Measurements from ENCODE around the gene DPYD.

DPYD gene

DNA sequence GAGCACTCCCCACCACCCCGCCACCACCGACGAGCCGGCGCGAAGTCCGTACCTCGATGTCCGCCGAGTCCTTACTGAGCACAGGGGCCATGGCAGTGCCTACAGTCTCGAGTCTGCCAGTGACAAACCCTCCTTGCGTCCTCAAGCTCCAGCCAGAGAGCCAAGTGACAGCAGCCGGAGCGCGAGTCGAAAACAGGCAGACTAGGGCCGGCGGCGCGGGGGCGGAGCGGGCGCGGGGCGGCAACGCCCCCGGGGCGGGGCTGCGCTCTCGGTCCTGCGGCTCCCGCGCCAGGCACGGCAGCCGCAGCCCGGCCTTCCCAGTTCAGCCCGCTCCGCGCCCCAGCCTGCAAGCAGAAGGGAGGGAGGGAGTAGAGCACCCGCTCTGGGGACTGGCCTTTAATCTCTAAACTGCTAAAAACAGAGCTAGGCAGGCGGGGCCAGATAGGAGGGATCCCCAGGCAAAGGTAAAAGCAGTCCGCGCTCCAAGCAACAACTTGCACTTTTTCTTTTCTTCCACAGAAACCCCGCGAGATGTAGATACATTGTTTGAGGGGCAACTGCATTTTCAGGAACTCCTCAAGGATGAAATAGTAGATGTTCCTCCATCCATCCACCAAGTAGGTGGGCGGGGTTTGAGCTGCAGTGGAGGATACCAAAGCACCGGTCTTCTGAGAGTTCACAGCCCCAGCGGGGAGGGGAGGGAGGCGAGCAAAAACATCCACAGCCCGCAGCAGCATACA lies at the start of gene DPYD:
DPYD (minus strand) TSS at position 203 of the 740 bp plus-strand sequence; CDS start at position 91, 112 bp downstream.
- peak; percentile 82 to 88 for DNase-seq

DNA sequence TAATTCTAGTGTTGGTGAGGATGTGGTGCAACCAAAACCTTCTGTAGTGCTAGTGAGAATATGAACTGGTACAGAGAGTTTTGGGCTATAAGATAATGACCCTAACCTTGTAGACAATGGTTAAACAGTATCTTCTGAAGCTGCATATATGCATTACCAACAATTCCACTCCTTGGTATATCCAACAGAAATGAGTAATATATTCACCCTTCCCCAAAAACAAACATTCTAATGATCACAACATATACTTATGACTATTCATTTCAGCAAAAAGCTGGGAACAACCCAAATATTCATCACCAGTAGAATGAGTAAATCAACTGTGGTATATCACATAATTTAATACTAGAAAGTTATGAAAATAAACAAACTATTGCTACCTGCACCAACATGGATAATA lies 39.6 kb upstream of the DPYD start:
- no peak for DNase-seq

DNA sequence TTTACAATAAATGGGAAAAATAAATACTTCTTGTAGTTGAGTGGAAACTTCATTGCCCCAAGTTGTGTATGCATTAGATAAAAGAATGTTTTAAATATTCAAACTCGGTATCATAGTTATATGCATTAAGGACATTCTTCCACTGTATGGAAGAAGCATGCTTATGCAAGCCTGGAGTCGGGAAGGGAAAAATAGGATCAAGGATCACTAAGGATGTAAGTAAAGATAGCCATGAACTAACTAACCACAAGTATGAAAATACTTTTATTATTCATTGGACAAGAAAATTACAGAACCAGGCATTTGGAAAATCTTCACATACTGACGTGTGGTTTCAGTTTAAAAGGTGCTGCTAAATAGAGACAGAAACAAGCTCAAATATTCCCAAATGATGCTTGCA lies 26.9 kb upstream of the DPYD start:
- no peak for DNase-seq

DNA sequence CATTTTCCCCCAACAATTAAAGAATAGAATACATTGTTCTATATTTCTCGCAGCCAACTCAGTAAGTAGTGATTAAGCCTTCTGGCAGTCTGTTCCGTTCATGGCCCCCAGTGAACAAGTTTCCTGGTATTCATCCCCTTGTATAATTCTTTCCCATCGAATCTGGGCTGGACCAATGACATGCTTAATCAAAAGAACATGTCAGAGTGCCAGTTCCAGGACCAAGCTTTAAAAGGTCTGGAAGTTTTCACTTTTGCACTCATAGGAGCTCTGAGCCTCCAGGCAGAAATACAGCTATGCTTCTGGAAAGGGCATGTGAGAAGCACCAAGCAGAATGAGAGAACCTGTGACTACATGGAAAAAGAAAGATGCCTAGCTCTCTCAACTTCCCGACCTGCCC lies 22.5 kb upstream of the DPYD start:
- DNase-seq = no peak

GRCh38 chr1:97942161-97943123 lies 21.6 kb upstream of the DPYD start:
- no peak for DNase-seq

DNA sequence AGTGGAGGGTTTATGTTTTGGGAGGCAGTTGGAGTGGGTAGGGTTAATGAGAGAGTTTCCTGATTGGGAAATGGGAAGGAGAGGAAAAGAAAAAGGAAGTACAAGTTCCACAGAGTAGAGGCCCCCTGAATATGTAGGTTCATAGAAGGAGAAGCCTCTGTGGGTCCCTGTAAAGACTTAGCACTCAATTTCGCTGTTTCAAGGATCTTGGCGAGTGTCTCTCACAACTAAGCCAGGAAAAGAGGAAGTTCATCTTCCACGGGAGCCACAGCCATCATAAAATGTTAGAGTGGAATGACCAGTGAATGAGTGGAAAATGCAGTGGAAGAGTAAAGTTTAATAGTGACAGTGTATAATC lies 17.4 kb upstream of the DPYD start:
- DNase-seq = peak; percentile 49 to 58

GRCh38 chr1:97936976-97937375 lies 16.1 kb upstream of the DPYD start:
- no peak for DNase-seq

- no peak for DNase-seq
These were observed 13.7 kb upstream of the DPYD start for GRCh38 chr1:97934491-97934890.

GRCh38 chr1:97929874-97930851 lies 9.3 kb upstream of the DPYD start:
- no peak for DNase-seq

DNA sequence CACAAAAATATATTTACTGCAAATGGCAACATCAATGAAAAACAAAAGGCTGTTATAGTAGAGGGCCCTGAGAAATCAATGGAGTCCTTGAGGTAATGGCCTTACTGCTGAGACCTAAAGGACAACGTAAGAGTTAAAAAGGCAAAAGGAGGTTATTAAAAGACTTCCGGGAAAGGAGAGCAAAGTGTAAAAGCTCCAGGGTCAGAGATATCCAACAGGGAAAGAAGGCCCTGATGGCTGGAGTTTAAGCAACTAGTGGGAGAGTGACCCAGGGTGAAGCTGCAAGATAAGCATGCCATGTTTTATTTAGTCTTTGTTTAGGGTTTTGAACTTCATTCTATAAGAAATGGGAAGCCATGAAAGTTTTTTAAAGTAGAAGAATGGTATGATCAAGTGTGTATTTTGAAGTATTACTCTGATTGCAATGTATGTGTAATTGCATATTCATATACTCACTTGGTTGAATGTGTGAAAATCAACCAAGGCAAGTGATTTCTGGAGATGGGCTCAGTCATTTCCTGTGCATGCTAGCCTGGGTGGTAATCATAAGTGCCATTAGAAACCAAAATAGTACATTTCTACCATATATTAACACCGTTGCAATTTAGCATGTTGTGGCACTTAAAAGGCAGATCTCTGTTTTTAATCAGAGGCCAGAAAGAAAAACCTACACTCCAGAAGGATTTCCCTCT lies 5.3 kb upstream of the DPYD start:
- no peak for DNase-seq

- DNase-seq = no peak
These were observed 4.3 kb upstream of the DPYD start for GRCh38 chr1:97925151-97925550.

- no peak for DNase-seq
These were observed 3.0 kb upstream of the DPYD start for GRCh38 chr1:97923811-97924210.

DNA sequence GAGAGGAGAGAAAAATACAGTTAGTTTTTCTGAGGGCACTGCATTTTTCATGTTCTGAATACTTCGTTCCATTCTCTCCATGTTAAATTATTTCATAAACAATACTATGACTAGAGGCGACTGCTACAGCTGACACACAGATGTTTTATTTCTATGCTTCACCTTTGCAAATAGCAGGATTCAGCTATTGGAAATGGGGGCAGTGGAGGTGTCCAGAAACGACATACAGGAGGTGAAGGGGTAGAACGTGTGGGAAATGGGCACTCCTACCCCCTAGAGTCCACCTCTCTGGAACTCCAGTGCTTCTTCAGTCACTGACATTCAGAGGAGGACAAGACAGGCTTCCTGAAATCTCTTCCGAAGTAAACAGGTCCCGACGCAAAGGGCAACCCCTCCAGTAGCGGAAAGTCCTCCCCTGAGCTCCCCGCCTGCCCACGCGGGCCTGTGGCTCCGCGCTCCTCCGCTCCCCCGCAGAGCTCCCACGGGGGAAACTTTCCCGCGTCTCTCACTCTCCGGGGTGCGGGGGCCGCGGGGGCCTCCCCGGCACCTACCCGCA lies 480 bp downstream of the DPYD start:
- DNase-seq = no peak

DNA sequence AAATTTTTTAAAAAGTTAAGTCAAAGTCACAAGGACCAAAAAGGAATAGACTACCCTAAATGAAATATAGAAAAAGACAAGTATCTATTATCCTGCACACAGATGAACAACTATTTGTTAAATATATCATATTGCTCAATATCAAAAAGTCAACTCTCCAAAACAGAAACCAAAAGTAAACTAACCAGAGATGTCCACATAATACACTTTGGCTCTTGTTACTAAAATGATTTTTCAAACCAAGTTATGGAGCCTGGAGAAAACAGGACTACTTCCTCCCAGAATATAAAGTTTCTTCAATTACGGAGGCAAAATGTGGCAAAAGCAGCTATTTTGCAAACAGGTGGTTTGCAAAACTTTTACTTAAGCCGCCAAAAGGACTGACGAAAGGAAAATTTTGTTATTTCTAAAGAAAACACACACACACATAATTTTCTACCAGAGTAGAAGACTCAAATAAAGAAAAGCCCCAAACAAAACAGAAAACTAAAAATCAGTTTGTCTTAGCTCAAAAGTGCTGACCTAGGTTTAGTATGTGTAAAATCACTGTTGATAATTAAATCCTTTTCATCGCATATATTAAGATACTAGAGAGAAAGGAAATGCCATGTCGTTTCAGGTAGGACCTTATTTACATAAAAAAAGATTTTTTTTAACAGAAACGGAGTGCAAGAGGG lies 1.1 kb downstream of the DPYD start:
- DNase-seq = peak in 1 of 2 experiments; percentile 6

DNA sequence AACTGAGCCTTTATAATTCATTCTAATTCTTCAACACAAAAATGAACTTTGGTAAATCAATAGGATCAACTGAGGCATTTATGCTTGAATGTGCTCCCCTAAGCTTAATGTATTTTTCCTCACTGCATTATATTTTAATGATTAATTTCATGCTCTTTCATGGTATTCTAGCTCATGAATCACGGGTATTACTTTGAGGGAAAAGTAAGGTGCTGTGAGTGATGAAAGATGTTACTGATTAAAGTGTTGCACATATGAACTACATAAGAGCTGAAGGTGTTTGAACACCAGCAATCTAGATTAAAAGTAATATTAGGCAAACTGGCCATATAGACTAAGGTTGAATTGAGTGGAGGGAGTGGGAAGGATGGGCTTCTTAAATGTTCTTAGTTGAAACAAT lies 1.9 kb downstream of the DPYD start:
- DNase-seq = no peak

DNA sequence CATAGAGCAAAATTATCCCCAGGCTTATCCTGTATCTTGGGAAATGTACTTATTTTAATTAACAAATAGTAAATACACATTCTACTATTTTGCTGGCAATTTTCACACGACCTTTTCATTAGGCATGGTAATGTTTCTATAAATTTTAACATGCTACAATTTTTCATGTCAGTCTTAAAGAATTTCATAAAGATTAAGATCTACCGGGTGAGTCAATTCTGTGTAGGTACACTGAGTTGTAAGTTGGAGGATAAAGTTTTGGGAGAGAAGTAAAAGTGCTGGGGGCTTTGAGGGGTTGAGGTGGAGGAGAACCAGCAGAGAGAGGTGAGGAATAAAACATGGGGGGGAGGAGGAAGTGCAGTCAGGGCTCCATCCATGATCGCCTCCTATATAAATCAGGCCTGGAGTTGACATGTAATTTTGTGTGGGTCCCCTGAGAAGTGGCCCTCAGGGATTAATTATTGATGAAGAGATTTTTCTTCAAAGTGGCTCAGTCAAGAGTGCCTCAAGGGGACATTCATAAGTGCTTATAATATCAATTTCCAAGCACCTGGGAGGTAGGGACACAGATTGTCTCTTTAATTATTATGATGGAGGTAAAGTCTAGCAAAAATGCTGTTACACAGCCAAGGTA lies 7.2 kb downstream of the DPYD start:
- DNase-seq = no peak

DNA sequence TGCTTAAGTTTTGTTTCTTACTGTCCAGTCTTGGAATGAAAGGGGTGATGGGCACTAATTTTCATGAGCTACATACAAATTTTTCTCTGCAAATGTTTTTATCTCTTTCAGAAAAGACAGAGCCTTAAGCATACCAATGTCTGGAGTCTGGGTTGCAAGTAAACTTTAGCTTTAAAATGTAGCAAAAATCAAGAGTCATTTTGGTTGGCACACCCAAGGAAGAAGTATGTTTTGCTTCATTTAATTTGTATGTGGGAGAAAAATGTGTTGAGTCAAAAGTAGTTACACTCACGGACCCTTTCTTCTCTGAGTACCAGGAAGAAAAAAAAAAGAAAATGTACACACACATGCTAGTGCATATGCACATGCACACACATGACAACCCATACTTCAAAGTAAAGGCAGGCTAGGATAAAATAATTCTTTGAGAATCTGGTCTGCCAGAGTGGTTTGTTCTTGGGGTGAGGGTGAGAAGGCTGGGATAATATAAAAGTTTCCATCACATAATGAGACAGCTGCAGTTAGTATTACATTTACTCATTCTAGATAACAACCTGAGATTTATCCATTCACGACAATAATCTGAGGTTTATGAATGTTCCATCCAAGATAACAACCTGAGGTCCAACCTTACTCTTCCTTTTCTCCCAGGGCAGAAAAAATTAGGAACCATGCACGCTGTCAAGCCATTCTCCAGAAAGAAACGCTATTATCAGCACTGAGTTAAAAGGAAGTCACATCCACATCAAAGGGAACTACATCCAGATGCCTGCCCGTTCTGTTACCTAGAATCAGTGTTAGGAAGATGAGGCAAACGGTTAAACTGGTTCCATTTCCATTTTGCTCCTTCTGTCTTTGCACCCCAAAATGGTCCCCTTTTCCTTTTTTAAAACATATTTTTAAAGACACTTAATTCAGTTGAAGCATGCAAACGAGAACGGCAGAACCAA lies 9.3 kb downstream of the DPYD start:
- no peak for DNase-seq

DNA sequence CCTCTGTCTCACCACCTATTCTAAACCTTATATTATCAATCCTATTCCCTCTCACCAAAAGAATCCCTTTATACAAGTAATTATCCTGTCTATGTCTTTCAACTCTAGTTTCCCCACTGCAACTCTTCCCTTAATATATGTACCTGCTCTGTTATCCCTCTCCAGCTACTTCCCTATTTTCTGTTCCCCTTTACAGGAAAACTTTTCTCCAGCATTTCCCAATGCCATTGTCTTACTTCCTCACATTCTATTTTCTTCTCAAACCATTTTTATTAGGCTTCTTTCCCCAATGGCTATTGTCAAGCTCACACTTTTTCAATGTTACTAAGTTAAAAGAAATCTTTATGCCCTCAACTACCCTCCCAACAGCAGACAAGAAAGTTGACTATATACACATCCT lies 11.6 kb downstream of the DPYD start:
- DNase-seq = no peak

- DNase-seq = no peak
These were observed 12.9 kb downstream of the DPYD start for GRCh38 chr1:97907886-97908285.

All from Kasumi-1 (cell line).